ENCODE data around the gene EXT2.

DNA sequence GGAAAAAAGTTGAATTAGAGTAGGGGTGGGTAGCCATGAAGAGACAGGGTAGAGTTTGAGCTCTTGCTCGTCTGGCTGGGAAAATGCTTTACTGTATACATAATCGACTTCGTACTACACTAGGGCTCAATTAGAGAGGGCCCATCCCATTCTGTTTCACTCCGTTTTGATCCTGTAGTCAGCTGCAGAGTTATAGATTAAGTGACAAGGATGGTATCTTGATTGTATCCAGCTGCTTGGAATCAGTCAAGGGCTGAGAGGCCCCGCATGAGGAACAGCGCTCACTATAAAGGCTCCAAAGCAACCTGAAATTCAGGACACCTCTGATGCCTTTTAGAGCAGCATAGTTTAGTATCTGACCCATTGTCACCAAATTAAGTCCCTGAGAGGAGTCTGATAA lies 132.9 kb downstream of the EXT2 start:
- TF ChIP-seq, protein P1, sequence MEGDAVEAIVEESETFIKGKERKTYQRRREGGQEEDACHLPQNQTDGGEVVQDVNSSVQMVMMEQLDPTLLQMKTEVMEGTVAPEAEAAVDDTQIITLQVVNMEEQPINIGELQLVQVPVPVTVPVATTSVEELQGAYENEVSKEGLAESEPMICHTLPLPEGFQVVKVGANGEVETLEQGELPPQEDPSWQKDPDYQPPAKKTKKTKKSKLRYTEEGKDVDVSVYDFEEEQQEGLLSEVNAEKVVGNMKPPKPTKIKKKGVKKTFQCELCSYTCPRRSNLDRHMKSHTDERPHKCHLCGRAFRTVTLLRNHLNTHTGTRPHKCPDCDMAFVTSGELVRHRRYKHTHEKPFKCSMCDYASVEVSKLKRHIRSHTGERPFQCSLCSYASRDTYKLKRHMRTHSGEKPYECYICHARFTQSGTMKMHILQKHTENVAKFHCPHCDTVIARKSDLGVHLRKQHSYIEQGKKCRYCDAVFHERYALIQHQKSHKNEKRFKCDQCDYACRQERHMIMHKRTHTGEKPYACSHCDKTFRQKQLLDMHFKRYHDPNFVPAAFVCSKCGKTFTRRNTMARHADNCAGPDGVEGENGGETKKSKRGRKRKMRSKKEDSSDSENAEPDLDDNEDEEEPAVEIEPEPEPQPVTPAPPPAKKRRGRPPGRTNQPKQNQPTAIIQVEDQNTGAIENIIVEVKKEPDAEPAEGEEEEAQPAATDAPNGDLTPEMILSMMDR (IDR thresholded peaks at IDR 0.05): no peak
- no peak for TF ChIP-seq POLR2A (IDR thresholded peaks at IDR 0.05)
